ENCODE results near the gene ITGB2.
A peak's percentile ranks its signal among the peaks of the same experiment; 100 is the strongest.

The ITGB2 gene

GRCh38 chr21:44842721-44843445, 77.8 kb downstream of the ITGB2 start:
- DNase-seq = no peak

- no peak for DNase-seq
Observed at GRCh38 chr21:44842087-44842486, 78.6 kb downstream of the ITGB2 start.

GRCh38 chr21:44840771-44841170, 79.9 kb downstream of the ITGB2 start:
- DNase-seq = no peak

DNA sequence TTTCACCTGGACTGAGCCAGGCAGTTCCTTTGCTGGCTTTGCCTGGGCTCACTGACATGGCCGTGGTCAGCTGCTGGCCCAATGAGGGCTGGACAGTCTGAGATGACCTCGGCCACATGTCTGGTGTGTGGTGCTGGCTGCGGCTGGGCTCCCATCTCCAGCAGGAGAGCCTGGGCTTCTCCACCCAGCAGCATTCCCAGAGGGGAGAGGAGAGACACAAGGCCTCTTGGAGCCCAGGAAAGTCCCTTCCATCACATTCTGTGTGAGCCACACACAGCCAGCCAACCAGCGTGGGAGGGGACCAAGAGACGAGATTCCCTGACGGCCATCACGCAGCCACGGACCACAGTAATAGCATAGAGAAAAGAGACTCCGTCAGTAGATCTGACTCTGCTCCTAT, 81.7 kb downstream of the ITGB2 start:
- DNase-seq = no peak

DNA sequence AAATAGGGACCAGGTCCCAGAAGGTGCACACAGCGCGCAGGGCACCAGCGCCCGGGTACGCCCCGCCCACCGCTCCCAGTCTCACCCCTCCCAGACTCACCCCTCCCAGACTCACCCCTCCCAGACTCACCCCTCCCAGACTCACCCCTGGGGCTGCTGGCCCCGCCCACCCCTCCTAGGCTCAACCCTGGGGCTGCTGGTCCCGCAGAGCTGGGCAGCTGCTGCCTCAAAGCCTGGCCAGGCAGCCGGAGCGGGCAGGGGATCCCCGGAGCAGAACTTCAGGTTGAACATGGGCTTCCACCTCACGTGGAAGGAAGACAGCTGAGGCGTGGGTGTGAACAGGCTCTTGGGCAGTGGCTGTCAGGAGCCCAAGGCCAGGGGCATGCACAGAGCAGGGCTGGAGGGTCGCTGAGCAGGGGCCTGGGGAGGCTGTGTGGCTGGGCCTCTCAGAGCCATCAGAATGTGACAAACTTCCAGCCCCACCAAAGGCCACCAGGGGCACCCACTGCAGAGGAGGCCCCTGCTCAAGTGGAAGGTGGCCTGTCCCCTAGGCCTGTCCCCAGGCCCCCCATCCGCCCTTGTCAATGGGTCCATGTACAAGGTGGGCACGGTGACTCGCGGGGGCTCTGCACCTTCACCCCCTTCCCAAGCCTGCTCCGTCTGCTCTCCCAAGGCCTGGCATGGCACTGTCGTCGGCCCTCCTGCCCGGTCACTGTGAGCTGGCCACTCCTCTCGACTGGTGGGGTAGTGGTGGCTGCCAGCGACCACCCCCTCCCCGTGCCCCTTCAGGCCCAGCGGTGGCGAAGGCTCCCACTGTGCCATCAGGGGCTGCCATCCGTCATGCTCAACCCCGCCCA, 82.4 kb downstream of the ITGB2 start:
- DNase-seq = no peak

- DNase-seq = no peak
Observed at GRCh38 chr21:44837537-44837936, 83.2 kb downstream of the ITGB2 start.

- DNase-seq = peak; percentile 34
Observed at GRCh38 chr21:44836666-44837471, 83.8 kb downstream of the ITGB2 start.

GRCh38 chr21:44836349-44836665, 84.4 kb downstream of the ITGB2 start:
- no peak for DNase-seq

All from DMS 273 treated with DMSO at 0.1 percent for 48 hours (cell line).